Gastrocnemius medialis (tissue), 4 donors: ENCODE data around the gene NUP54. TPM values are rescaled to one million over a fixed set of nuclear protein-coding genes. Genes with fewer than 3 reads are reported as not detected.

Experiments used
- ATAC-seq, 2 donors: fragments of 150-250 bp; one replicate each; pipeline ENCODE4 v1.9.1; 2016
- DNase-seq, 2 donors: peaks; one replicate each; pipeline ENCODE4 v3.0.0-alpha.2; 2019
- H3K27ac ChIP-seq, 4 donors: fragments of 200-600 bp; sonication (generic); 1 replicate in 1 of 4; 2 replicates in 3 of 4; pipeline ENCODE4 v1.5.1; 2016 to 2018; ENCODE audit warnings: mild to moderate bottlenecking in 2 of 4, moderate library complexity in 1 of 4
- H3K27me3 ChIP-seq, 3 donors: fragments of 200-600 bp; sonication (generic) in 2 of 3; 1 replicate in 1 of 3; 2 replicates in 2 of 3; pipeline versions ENCODE4 v1.5.1 to v1.6.0; 2016 to 2019; ENCODE audit warnings: mild to moderate bottlenecking in 1 of 3, moderate library complexity in 1 of 3
- H3K36me3 ChIP-seq, 2 donors: fragments of 200-600 bp; sonication (generic) in 1 of 2; one replicate each; pipeline ENCODE4 v1.5.1; 2017 to 2018
- H3K4me1 ChIP-seq, 2 donors: fragments of 200-600 bp; sonication (generic) in 1 of 2; one replicate each; pipeline ENCODE4 v1.5.1; 2016 to 2017; ENCODE audit warnings: mild to moderate bottlenecking in 2 of 2
- H3K4me3 ChIP-seq, 4 donors: fragments of 200-600 bp; sonication (generic) in 3 of 4; 1 replicate in 1 of 4; 2 replicates in 3 of 4; pipeline ENCODE4 v1.5.1; 2016 to 2019; ENCODE audit warnings: mild to moderate bottlenecking in 2 of 4
- H3K9me3 ChIP-seq, 3 donors: fragments of 200-600 bp; sonication (generic) in 2 of 3; 1 replicate in 1 of 3; 2 replicates in 2 of 3; pipeline ENCODE4 v1.5.1; 2016 to 2019
- CTCF ChIP-seq, 5 experiments: fragments of 450-650 bp in 3 of 5; fragments of 200-600 bp in 2 of 5; sonication (generic) in 2 of 5; IDR thresholded peaks in 4 of 5; conservative IDR thresholded peaks in 1 of 5; 1 replicate in 4 of 5; 2 replicates in 1 of 5; pipeline ENCODE4 v1.5.1; 2016 to 2019; ENCODE audit warnings: antibody characterized with exemption in 5 of 5, mild to moderate bottlenecking in 3 of 5, moderate library complexity in 3 of 5
- POLR2A ChIP-seq, 2 donors: fragments of 450-650 bp; IDR thresholded peaks; one replicate each; pipeline ENCODE4 v1.6.1; 2017; ENCODE audit warnings: antibody characterized with exemption in 2 of 2, mild to moderate bottlenecking in 2 of 2, moderate library complexity in 2 of 2
- in situ Hi-C, 4 donors: fragments of 200-750 bp; cut with MboI; loops; one replicate each; pipeline versions ENCODE4 v1.15.0 to v1.8.0; 2017; ENCODE audit warnings: low sequenced_read_pairs in 4 of 4
- intact Hi-C: fragments of 100-400 bp; cut with DNase I; formaldehyde crosslinking; loops from one replicate; pipeline ENCODE4 v1.15.1; 2023; ENCODE audit warnings: low total_unique reads
- total RNA-seq, 4 donors: library from RNA; depleted of rRNA; stranded (reverse); fragments of >200 nt; gene quantifications; one replicate each; pipeline versions ENCODE4 v1.1.0 to v1.2.3, GENCODE V29; 2016

The NUP54 gene
- total RNA-seq, 4 donors from 2014 or later, result 15.7 to 22.8 (median 20.0) TPM

- TF ChIP-seq CTCF (IDR thresholded peaks at IDR 0.05 in 4 of 5, conservative IDR thresholded peaks at IDR 0.05 in 1 of 5) (peak; percentile 62 to 86 (median 74)), POLR2A (IDR thresholded peaks at IDR 0.05) (no peak)
- peak; percentile 35 to 50 for DNase-seq
- H3K4me3 ChIP-seq, result no peak overlapping the region
- no peaks in the 10 kb centered on the region for H3K27me3 ChIP-seq
- no peaks in the 10 kb centered on the region for H3K9me3 ChIP-seq
- intact Hi-C loops (loop anchor here (1.0 kb wide), 1 partner anchor 72 kb away; no protein-coding TSS in a partner anchor), in situ Hi-C loops (loop anchor here in 3 of 4 donors (5.0 kb wide), 2 partner anchors 70 to 75 kb away; partner anchors contain the start of gene SDAD1 (in 1 of the 3))
- peaks cover 0 to 3% of the 10 kb centered on the region in 2 donors for H3K4me1 ChIP-seq
- peak; percentile 87 to 91 for ATAC-seq
- H3K27ac ChIP-seq, result no peak overlapping the region
- H3K36me3 ChIP-seq, result no peaks in the 10 kb centered on the region
Observed at GRCh38 chr4:76067652-76068286, 80.4 kb downstream of the NUP54 start.

- H3K36me3 ChIP-seq, result no peaks in the 10 kb centered on the region
- no peak overlapping the region for H3K4me3 ChIP-seq
- no peaks in the 10 kb centered on the region for H3K9me3 ChIP-seq
- in situ Hi-C loops, result loop anchor here in 3 of 4 donors (5.0 kb wide), 2 partner anchors 69 to 74 kb away; partner anchors contain the start of gene SDAD1 (in 1 of the 3)
- no peak for TF ChIP-seq CTCF (IDR thresholded peaks at IDR 0.05 in 4 of 5, conservative IDR thresholded peaks at IDR 0.05 in 1 of 5)
- no peak for TF ChIP-seq POLR2A (IDR thresholded peaks at IDR 0.05)
- no peak for ATAC-seq
- H3K27ac ChIP-seq, result no peak overlapping the region
- intact Hi-C loops, result no loop called here
- no peak for DNase-seq
- H3K4me1 ChIP-seq, result no peaks in the 10 kb centered on the region
- no peaks in the 10 kb centered on the region for H3K27me3 ChIP-seq
Observed at GRCh38 chr4:76066546-76066945, 81.7 kb downstream of the NUP54 start.

Other genes starting within 250 kb of the NUP54 start
- under 1 TPM in 1 of 4 donors, not detected in 3; 0.13 TPM for gene PPEF2, start 245.9 kb downstream of the NUP54 start, total RNA-seq
- gene NAAA, start 207.4 kb downstream of the NUP54 start, total RNA-seq, result 10 to 100 TPM; 18.5 to 69.8 (median 42.3) TPM
- 10 to 100 TPM; 23.5 to 46.0 (median 29.4) TPM for gene SDAD1, start 157.5 kb downstream of the NUP54 start, total RNA-seq
- gene CXCL9, start 140.9 kb downstream of the NUP54 start, total RNA-seq, result 1 to 10 TPM in 1 of 4 donors, under 1 TPM in 2, not detected in 1; 0.40 to 1.6 (median 0.46) TPM
- gene CXCL10, start 124.9 kb downstream of the NUP54 start, total RNA-seq, result under 1 TPM in 1 of 4 donors, not detected in 3; 0.97 TPM
- gene CXCL11, start 112.3 kb downstream of the NUP54 start, total RNA-seq, result not detected
- gene ART3, start 73.7 kb downstream of the NUP54 start, total RNA-seq, result 10 to 100 TPM; 55.2 to 91.0 (median 83.4) TPM
- 100 to 1,000 TPM in 3 of 4 donors, 10 to 100 TPM in 1; 91.3 to 292 (median 186) TPM for gene SCARB2, start 65.4 kb upstream of the NUP54 start, total RNA-seq
- gene FAM47E, start 103.3 kb upstream of the NUP54 start, total RNA-seq, result 1 to 10 TPM in 3 of 4 donors, under 1 TPM in 1; 0.56 to 6.8 (median 3.8) TPM
- 10 to 100 TPM; 17.9 to 57.5 (median 41.5) TPM for gene STBD1, start 158.3 kb upstream of the NUP54 start, total RNA-seq